Gastroesophageal sphincter (tissue), 3 donors: Measurements from ENCODE around the gene FAM114A1.

ENCODE experiments used
- EP300 ChIP-seq: sonication (generic); formaldehyde crosslinking; IDR thresholded peaks from one replicate; pipeline ENCODE4 v1.6.1; 2017; ENCODE audit warnings: antibody characterized with exemption, mild to moderate bottlenecking
- POLR2A ChIP-seq, 2 donors: fragments of 450-650 bp; IDR thresholded peaks; one replicate each; pipeline ENCODE4 v1.6.1; 2017; ENCODE audit warnings: antibody characterized with exemption in 2 of 2, mild to moderate bottlenecking in 2 of 2, moderate library complexity in 1 of 2
- TF ChIP-seq, protein P1 (sequence below), 4 experiments: fragments of 200-600 bp in 2 of 4; fragments of 450-650 bp in 2 of 4; sonication (generic) in 1 of 4; IDR thresholded peaks; one replicate each; pipeline ENCODE4 v1.5.1; 2017 to 2019; ENCODE audit warnings: antibody characterized with exemption in 4 of 4, mild to moderate bottlenecking in 2 of 4, moderate library complexity in 2 of 4

DNA sequence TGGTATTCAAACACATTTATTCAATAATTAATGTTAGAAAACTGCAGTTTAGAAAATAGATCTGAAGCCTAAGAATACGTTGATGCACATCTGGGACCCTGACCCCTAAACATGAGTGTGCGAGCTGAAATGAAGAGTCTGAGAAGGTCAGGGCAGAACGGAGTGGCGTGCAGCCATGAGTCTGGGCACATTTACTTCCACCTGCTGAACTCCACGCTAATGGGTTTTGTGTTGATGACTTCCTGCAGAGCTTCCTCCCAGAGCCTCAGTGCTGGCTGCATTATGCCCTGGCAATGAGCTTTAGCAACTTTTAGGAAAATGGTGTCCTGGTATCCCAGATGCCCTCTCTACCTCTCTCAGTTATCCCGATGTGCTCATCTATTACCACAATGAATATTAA lies 53.1 kb downstream of the FAM114A1 start:
- TF ChIP-seq, protein P1, sequence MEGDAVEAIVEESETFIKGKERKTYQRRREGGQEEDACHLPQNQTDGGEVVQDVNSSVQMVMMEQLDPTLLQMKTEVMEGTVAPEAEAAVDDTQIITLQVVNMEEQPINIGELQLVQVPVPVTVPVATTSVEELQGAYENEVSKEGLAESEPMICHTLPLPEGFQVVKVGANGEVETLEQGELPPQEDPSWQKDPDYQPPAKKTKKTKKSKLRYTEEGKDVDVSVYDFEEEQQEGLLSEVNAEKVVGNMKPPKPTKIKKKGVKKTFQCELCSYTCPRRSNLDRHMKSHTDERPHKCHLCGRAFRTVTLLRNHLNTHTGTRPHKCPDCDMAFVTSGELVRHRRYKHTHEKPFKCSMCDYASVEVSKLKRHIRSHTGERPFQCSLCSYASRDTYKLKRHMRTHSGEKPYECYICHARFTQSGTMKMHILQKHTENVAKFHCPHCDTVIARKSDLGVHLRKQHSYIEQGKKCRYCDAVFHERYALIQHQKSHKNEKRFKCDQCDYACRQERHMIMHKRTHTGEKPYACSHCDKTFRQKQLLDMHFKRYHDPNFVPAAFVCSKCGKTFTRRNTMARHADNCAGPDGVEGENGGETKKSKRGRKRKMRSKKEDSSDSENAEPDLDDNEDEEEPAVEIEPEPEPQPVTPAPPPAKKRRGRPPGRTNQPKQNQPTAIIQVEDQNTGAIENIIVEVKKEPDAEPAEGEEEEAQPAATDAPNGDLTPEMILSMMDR (IDR thresholded peaks at IDR 0.05) = no peak
- no peak for TF ChIP-seq EP300
- no peak for TF ChIP-seq POLR2A (IDR thresholded peaks at IDR 0.05)
